Fibroblast of skin of right biceps (primary cell): Measurements from ENCODE around the gene NFATC2.
A peak's percentile ranks its signal among the peaks of the same experiment; 100 is the strongest.

Experiments used
- DNase-seq: peaks from one replicate; pipeline ENCODE4 v3.0.0-alpha.2; 2013

Gene NFATC2

GRCh38 chr20:51447765-51448148, 94.8 kb downstream of the NFATC2 start:
- DNase-seq: no peak

- DNase-seq: peak; percentile 99
These were observed 95.3 kb downstream of the NFATC2 start for GRCh38 chr20:51447097-51447764.

- DNase-seq: peak; percentile 83
These were observed 95.9 kb downstream of the NFATC2 start for GRCh38 chr20:51446656-51447055.

- no peak for DNase-seq
These were observed 96.3 kb downstream of the NFATC2 start for GRCh38 chr20:51446230-51446629.

- DNase-seq: no peak
These were observed 96.9 kb downstream of the NFATC2 start for GRCh38 chr20:51445591-51445990.

GRCh38 chr20:51444922-51445438, 97.5 kb downstream of the NFATC2 start:
- DNase-seq: no peak

GRCh38 chr20:51444467-51444866, 98.1 kb downstream of the NFATC2 start:
- DNase-seq: peak; percentile 62

GRCh38 chr20:51442602-51443001, 99.9 kb downstream of the NFATC2 start:
- no peak for DNase-seq

GRCh38 chr20:51440589-51440988, 101.9 kb downstream of the NFATC2 start:
- DNase-seq: no peak

- DNase-seq: no peak
These were observed 103.3 kb downstream of the NFATC2 start for GRCh38 chr20:51439160-51439689.

GRCh38 chr20:51438136-51438535, 104.4 kb downstream of the NFATC2 start:
- no peak for DNase-seq

GRCh38 chr20:51437182-51437924, 105.2 kb downstream of the NFATC2 start:
- no peak for DNase-seq

GRCh38 chr20:51434580-51435247, 107.8 kb downstream of the NFATC2 start:
- DNase-seq: peak; percentile 88

- no peak for DNase-seq
These were observed 108.5 kb downstream of the NFATC2 start for GRCh38 chr20:51434026-51434425.

GRCh38 chr20:51432875-51433274, 109.6 kb downstream of the NFATC2 start:
- no peak for DNase-seq

GRCh38 chr20:51432251-51432784, 110.2 kb downstream of the NFATC2 start:
- no peak for DNase-seq

GRCh38 chr20:51431321-51431720, 111.2 kb downstream of the NFATC2 start:
- no peak for DNase-seq

GRCh38 chr20:51430198-51430950, 112.1 kb downstream of the NFATC2 start:
- DNase-seq: no peak

GRCh38 chr20:51429696-51430095, 112.8 kb downstream of the NFATC2 start:
- no peak for DNase-seq

- DNase-seq: no peak
These were observed 113.4 kb downstream of the NFATC2 start for GRCh38 chr20:51429144-51429482.

GRCh38 chr20:51428401-51429143, 113.9 kb downstream of the NFATC2 start:
- peak; percentile 34 for DNase-seq
